ENCODE results near the gene KLK10.
"Not testable (repeated sequence)": the region's sequence is repeated elsewhere in the genome, so short reads cannot be mapped to it uniquely, and the experiment has no call there.

KLK10 gene

DNA sequence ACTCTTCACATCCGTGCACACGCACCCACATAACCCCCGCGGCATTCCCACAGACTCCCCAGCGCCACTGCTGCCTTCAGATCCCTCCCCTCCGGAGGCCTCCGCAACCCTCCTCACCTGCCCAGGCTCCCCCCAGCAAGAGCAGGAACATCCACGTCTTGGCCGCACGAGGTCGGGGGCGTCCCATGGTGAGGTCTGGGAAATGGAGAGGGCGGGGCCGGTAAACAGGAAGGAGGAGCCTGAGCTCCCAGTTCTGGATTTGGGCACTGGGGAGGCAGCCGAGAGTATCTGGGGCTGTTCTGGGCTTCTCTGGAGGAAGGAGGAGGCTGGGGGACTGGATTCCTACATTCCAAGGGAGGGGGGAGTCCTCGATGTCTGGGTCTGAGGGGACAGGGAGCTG lies 18.5 kb downstream of the KLK10 start:
- no peak for DNase-seq

DNA sequence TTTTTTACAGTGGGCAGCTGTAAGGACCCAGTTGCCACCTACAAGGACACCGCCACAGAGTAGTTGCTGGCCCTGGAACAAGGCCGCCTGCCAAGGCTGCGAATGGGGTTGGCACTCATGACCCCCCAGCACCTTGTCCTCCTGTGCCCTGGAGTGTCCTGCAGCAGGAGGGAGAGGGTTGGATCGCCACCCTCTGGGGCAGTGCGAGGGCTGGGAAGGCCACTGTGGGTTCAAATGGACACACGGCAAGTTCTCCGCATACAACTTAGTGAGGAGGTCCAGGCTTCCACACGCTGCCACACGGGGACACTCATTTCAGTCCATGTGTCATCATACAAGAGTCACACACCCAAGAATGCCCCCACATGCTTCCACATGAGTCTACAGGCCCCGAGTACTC lies 19.1 kb downstream of the KLK10 start:
- no peak for DNase-seq

DNA sequence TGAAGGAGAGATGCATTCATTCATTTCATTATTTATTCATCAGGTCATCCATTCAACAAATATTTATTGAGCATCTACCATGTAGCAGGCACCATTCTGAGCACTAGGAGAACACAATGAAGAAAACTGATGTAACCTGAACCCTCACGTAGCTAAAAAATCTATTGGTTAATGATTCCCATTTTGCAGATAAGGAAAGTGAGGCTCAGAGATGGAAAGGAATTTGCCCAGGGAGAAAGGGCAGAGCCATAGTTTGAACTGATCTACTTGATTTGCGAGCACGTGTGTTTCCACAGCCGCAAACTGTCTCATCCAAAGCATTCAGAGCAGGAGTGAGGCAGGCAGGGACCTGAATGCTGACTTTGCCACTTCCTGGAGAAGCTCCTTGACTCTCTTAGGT lies 20.8 kb downstream of the KLK10 start:
- DNase-seq, result no peak

DNA sequence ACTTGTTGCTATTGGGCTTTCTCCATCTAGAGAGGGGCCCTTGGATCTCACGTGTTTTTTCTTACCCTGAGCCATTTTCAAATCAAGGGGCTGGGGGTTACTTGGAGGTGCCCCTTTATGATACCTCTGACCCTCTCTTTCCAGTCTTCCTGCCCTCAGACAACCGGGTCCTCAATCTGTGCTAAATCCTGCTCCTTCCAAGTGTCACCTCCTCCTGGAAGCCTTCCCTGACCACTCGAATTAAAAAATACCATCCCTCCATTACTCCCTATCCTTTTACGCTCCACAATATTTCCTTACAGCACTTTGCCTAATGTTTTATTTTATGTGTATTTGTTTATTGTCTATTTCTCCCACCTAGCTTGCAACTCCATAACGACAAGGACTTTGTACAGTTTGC lies 21.4 kb downstream of the KLK10 start:
- DNase-seq, result no peak

DNA sequence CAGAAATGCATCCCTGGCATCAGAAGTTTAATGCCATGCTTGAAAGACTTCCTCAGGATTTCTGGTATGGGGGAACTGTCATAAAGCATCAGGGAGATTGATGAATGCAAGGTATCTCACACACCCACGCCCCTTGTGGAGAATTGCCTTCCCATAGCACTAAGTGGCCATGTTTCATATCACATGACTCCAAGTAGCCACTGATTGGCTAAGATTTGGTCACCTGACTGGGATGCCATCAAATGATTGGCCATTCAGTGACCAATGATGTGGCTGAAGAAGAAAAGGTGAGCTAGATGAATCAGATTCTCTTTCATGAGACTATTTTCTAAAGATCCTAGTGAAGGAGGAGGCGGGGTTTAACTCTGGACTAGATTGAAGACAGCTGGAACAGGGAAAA lies 25.4 kb downstream of the KLK10 start:
- DNase-seq, result no peak

DNA sequence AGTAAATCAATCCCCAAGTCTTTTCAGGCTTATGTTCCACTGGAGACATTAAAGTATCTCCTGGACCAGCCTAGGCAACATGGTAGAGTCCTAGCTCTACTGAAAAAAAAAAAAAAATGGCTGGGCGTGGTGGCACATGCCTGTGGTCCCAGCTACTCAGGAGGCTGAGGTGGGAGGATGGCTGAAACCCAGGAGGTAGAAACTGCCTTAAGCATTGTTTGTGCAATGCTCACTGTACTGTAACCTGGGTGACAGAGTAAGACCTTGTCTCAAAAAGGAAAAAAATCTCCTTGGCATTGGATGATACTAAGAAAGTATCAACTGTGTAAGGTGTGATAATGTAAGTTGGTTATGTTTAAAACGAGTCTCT lies 26.9 kb downstream of the KLK10 start:
- no peak for DNase-seq

DNA sequence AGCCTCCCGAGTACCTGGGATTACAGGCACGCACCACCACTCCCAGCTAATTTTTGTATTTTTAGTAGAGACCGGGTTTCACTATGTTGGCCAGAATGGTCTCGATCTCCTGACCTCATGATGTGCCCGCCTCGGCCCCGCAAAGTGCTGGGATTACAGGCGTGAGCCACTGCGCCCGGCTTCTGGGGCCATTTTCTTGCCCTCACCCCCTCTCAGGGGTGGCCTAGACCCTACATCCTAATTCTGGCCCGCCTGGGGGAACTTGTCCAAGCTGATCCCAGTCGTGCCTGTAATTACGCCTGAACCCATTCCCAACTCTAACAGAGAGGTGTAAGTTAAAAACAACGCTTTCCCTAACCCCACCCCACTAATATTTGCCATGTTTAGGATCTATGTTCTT lies 35.1 kb downstream of the KLK10 start:
- DNase-seq, result not testable (repeated sequence)

DNA sequence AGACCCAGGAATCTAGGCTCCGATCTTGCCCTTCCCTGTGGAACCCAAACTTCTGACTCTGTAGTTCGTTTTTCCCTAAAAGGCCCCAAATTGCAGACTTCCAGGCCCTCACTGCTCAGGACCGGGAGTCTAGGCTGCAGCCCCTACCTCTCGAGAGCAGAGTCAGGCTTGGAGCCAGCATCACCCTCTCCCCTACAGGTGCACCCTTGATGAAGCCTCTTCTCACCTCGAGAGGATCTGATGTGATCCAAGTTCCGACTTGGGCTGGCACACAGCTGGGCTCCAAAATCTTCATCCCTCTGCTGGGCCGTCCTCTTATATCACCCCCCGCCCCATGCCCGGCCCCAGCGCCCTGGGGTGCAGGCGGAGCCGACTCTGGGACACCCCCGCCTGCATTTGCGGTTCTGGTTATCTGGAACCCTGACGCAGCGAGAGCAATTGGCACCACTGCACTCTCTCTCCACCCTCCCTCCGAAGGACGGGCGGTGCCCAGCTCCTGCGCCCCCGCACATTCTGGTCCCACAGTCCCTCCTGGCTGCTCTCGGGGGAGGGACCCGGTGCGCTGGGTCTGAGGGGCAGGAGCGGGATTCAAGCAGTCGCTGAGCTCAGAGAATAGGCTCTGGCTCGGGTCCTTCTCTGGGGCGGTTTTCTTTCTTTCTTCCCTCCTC lies 35.8 kb downstream of the KLK10 start, which contains the start of gene KLK7:
Gene KLK7, minus strand, starts transcription at position 293 of the 668 bp plus-strand sequence. CDS start 1,518 bp downstream, outside the sequence.
- no peak for DNase-seq

DNA sequence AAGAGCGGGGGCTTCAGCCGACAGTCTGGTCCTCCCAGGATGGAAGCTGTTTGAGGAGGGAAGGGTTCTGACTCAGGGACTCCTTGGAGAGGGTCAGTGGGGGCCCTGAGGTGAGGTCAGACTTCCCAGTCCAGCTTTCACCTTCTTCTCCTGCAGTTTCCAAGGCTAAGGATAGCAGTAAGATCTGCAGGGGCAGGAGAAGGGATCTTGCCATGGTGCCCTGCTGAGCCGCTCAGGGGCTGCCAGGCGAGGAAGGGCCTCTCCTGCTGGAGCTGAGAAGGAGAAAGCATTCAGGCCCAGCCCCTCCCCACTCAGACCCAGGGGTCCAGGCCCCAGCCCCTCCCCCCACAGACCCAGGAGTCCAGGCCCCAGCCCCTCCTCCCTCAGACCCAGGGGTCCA lies 37.3 kb downstream of the KLK10 start:
- DNase-seq, result no peak

DNA sequence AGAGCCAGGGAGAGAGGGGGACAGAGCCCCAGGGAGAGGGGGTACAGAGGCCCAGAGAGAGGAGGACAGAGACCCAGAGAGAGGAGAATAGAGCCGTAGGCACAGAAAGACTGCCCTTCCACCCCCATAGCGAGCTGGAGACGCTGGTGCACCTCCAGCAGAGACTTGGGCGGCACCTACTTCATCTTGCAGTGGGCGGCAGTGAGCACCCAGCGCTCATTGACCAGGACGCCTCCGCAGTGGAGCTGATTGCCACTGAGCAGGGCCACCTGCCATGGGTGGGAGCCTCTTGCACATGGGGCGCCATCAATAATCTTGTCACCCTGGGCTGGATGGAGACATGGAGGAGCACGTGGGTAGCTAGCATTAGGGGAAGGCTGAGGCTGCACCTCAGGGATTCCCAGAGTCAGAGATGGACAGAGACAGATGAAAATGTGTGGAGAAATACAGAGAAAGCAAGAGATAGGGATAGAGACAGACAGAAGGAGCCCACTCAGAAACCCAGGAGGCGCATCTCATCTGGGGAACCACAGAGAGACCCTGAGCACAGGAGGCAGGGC lies 37.8 kb downstream of the KLK10 start:
- DNase-seq, result no peak

DNA sequence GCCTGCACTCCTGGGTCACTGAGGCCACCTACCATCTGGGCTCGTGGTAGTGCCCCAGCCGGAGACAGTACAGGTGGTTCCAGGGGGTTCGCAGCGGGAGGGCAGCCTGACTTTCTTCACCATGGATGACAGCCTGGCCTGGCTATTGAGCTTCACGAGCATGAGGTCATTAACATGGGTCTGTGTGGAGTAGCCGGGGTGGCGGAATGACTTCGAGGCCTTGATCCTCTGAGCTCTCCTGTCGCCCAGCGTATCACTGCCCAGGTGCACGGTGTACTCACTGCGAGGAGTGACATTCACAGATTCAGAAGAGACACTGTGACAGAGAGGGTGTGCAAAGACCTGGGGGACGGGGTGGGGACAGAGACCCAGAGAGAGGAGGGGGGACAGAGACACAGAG lies 39.3 kb downstream of the KLK10 start:
- DNase-seq, result no peak

DNA sequence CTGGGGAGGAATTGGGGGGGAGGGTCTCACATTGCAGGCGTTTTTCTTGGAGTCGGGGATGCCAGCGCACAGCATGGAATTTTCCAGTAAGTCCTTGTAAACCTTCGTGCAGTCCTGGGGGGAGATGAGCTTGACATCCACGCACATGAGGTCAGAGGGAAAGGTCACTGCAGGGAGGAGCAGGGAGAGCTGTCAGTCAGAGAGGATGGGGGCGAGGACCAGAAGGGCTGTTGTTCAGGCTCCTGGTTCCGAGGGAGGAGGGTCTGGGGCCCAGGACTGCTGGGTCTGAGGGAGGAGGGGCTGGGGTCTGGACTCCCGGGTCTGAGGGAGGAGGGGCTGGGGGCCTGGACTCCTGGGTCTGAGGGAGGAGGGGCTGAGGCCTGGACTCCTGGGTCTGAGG lies 39.8 kb downstream of the KLK10 start:
- DNase-seq, result no peak

DNA sequence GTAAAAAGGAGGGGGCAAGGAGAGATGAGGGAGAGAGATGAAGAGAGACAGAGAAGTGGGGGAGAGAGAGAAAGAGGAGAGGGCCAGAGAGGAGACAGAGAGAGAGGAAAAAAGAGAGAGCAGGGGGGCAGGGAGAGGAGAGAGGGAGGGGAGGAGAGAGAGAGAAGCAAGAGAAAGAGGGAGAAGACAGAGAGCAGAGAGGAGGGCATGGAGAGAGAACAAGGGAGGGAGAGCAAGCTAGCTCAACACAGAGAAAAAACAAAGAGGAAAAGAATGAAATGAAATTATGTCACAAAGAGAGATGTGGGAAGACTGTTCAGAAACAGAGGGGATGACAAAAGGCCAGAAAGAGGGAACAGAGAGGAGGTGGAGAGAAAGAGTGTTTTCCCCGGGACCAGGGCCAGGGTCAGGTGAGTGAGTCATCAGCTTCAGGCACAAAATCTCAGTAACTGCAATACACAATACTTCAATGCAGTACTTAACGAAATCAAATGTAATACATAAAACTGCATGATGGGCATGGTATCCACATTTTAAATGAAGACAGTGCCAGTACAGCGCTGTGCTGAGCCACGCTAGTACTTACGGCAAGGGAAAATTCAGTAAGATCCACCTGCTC lies 40.6 kb downstream of the KLK10 start:
- no peak for DNase-seq

DNA sequence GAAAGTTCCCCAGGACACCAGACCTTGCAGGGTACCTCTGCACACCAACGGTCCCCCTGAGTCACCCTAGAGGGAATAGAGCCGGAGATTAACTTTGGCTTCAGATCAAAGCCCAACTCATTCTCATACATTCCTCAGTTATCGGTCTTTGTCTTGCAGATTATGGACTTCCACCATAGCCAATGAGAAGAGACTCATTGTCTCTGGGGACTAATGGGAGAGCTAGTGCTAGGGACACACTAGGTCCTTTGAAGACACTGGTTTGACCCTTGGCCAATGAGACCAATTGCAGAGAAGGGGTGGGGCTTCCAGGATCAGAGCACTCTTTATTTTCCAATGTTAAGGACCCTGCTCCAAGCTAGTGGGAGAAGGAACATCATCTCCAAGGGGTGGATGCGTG lies 41.9 kb downstream of the KLK10 start:
- no peak for DNase-seq

DNA sequence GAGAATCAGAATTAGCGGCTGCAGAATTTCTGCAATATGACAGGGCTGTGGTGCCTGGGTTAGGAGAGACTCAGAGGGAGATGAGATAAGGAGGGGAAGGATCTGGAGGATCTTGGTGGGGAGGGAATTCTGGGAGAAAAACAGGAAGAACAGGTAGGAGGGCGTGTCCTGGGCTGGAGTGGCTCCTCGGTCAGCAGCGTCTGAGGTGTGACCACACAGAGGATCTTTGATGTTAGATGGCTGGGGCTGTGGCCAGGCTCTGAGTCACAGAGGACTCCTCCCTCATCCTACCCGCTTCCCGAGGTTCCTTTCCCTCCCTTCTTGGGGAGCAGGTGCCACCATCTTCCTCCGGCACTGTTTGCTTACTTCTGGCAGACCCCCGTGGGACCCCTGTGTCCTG lies 43.7 kb downstream of the KLK10 start:
- DNase-seq, result no peak

DNA sequence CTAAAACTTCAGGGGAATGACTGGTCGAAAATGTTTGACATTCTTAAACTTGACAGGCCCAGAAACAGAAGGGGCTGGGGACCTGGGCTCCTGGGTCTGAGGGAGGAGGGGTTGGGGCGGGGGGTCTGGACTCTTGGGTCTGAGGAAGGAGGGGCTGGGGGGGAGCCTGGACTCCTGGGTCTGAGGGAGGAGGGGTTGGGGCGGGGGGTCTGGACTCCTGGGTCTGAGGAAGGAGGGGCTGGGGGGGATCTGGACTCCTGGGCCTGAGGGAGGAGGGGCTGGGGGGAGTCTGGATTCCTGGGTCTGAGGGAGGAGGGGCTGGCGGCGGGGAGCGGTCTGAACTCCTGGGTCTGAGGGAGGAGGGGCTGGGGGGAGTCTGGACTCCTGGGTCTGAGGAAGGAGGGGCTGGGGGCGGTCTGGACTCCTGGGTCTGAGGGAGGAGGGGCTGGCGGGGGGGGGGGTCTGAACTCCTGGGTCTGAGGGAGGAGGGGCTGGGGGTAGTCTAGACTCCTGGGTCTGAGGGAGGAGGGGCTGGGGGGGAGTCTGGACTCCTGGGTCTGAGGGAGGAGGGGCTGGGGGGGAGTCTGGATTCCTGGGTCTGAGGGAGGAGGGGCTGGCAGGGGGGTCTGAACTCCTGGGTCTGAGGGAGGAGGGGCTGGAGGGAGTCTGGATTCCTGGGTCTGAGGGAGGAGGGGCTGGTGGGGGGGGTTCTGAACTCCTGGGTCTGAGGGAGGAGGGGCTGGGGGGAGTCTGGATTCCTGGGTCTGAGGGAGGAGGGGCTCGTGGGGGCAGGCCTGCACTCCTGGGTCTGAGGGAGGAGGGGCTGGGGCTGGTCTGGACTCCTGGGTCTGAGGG lies 44.6 kb downstream of the KLK10 start:
- DNase-seq, result no peak

DNA sequence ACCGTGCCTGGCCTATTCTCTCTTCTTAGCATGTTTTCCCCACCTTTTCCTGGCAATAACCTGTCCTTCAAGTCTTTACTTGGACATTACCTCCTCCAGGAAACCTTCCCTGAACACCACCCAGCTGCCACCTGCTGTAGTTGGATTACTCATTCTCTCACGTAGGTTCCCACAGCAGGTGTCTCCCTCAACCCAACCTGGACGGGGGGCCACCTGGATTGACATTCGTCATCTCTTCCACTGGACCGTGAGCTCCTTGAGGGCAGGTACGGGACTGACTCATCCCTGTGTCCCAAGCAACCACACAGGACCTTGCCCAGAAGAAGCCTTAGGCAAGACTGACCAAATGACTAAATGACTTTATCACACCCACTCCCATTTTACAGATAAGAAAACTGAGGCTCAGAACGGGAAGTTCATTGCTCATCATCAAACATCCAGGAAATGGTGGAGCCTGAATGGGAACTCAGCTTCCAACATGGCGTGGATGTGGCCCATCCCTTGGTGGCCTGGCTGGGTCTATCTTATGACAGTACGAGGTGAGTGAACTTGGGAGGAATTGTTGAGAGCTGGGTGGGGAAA lies 46.6 kb downstream of the KLK10 start:
- DNase-seq, result no peak

DNA sequence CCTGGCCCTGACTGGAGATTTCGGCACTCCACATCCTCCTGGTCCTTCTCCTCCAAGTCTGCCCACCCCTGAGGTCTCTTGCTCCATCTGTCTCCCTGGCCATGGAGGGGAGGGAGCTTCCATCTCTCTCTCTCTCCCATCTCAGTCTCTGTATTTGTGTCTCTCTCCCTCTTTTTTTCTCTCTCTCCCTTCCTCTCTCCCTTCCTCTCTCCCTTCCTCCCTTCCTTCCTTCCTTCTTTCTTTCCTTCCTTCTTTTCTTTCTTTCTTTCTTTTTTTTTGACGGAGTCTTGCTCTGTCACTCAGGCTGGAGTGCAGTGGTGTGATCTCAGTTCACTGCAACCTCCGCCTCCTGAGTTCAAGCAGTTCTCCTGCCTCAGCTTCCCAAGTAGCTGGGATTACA lies 49.7 kb downstream of the KLK10 start:
- DNase-seq, result not testable (repeated sequence)

DNA sequence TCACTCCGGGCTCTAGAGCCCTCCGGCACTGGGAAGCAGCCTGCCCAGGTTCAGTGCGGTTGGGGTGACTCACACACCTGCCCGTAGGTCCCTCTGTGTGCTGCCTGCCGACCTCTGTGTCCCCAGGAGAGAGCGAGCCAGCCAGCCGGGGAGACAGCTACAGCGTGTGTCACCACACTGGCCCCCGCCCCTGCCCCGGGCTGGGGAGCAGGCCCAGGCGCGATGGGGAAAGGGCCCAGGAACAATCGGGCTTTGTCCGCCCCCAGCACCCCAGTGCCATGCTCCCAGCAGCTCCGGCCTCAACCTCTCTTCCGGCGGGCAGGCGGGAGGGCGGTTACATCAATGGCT lies 50.1 kb downstream of the KLK10 start, which contains the start of gene KLK6:
Gene KLK6, minus strand, starts transcription at position 179 of the 348 bp plus-strand sequence. CDS start 1,487 bp downstream, outside the sequence.
- no peak for DNase-seq

DNA sequence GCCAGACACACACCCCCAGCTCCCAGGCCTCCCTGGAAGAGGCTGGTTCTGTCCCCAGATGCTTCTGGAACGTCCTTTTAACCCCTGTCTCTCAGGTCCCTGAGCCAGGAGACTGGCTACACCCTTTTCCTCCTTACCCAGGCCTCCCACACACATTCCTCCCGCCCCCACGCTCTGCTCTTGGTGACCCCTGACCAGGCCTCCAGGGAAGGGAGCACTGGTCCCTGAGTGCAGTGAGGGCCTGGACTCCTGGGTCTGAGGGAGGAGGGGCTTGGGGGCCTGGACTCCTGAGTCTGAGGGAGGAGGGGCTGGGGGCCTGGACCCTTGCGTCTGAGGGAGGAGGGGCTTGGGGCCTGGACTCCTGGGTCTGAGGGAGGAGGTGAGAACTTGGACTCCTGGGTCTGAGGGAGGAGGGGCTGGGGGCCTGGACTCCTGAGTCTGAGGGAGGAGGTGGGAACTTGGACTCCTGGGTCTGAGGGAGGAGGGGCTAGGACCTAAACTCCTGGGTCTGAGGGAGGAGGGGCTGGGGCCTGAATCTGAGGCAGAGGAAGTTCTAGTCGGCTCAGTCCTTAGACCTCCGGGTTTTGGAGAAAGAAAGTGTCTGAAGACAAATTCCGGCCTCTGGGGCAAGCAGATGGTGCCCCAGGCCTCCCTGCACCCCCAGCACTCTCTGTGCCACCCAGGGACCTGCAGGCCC lies 50.6 kb downstream of the KLK10 start:
- DNase-seq, result no peak

DNA sequence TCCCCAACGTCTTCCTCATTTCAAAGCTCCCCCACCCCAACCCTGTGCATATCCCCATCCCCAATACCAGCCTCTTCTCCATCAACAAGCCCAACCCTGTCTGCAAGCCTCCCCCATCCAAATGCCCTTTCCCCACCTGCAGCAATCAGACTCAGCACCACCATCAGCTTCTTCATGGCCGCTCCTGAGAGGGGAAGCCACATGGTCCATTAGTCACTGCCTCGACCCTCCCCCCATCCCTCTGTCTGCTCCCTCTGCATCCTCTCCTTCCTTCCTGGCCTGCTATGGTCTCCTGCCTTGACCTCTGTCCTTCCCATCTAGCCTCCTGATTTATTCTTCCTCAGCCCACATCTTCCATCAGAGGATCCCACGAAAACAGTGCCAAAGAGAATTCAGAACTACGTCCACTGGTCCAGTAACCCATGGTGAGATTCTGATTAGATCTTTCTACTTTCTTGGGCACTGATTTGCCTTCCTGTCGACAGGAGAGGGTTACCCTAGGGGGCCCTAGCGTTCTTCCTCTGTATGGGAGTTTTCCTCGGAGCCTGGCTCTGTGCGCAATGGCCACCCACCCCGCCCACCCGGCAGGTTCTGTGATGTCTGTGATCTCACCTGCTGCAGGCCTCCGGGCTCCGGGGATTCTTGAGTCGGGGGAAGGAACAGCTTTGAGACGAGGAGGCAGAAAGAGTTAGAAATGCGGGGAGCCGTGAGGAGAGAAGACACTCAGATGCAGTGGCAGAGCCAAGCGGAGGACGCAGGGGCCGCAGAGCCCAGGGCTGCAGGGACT lies 51.4 kb downstream of the KLK10 start:
- no peak for DNase-seq

DNA sequence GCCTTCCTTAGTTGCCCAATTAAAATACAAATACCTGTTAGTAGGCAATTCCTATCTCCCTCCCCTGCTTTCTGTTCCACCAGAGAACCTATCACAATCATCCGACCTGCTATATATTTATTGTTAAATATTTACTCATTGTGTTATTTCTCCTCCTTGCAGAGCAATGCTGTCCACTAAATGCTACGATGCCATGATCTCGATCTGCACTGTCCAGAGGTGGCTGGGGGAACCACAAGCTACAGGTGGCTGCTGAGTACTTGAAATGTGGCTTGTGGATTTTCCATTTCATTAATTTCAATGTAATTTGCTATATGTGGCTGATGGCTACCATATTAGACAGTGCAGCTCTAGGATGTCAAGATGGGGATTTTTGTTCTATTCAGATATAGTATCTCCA lies 55.2 kb downstream of the KLK10 start:
- no peak for DNase-seq
